EL (cell line): ENCODE data around the gene TRAK2.
"Not testable (repeated sequence)": the region's sequence is repeated elsewhere in the genome, so short reads cannot be mapped to it uniquely, and the experiment has no call there.

Source experiments
- DNase-seq: peaks from one replicate; pipeline ENCODE4 v3.0.0-alpha.2; 2016

Gene TRAK2, protein sequence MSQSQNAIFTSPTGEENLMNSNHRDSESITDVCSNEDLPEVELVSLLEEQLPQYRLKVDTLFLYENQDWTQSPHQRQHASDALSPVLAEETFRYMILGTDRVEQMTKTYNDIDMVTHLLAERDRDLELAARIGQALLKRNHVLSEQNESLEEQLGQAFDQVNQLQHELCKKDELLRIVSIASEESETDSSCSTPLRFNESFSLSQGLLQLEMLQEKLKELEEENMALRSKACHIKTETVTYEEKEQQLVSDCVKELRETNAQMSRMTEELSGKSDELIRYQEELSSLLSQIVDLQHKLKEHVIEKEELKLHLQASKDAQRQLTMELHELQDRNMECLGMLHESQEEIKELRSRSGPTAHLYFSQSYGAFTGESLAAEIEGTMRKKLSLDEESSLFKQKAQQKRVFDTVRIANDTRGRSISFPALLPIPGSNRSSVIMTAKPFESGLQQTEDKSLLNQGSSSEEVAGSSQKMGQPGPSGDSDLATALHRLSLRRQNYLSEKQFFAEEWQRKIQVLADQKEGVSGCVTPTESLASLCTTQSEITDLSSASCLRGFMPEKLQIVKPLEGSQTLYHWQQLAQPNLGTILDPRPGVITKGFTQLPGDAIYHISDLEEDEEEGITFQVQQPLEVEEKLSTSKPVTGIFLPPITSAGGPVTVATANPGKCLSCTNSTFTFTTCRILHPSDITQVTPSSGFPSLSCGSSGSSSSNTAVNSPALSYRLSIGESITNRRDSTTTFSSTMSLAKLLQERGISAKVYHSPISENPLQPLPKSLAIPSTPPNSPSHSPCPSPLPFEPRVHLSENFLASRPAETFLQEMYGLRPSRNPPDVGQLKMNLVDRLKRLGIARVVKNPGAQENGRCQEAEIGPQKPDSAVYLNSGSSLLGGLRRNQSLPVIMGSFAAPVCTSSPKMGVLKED

GRCh38 chr2:201451292-201452057, at the start of gene TRAK2, which contains the start of gene STRADB:
Gene TRAK2 (minus strand): TSS chr2:201451458. CDS start chr2:201420507, 30,951 bp downstream.
Gene STRADB (plus strand): TSS chr2:201451740. CDS start chr2:201454841, 3,101 bp downstream.
- peak; percentile 94 for DNase-seq

DNA sequence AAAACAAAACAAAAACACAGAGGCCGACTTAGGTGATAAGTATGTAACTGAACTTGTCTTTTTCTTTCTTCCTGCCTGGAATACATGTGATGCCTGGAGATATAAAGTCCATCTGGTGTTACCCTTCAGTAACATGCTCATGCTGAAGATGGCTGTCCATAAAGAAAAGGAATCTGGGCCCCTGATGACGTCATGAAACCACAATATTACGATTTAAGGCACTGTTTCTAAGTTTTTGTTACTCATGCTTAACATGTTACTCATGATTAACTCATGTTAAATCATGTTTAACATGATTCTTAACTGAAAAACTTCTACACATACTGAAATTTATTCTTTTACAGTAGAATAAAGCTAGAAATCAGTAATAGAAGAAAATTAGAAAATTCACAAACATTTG, 49.3 kb upstream of the TRAK2 start:
- peak; percentile 69 for DNase-seq

GRCh38 chr2:201496785-201497184, 45.5 kb upstream of the TRAK2 start:
- DNase-seq = no peak

DNA sequence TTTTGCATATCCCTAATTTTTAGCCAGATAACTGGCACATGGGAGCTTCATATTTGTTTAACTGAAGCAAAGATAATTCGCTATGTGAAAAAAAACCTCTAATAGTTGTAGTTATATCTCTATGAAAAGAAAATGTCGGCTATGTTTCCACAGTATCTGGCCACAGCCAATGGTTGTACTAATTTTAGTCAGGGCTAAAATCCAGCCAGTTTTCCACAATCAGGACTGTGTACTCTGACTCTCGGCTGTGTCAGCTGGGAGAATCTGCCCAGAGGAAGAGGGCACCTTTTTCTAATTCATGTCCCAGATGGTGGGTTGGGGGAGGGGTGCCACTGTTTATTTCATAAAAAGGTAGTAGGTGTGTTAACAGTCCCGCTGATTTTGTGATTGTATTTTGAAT, 39.0 kb upstream of the TRAK2 start:
- DNase-seq = no peak

DNA sequence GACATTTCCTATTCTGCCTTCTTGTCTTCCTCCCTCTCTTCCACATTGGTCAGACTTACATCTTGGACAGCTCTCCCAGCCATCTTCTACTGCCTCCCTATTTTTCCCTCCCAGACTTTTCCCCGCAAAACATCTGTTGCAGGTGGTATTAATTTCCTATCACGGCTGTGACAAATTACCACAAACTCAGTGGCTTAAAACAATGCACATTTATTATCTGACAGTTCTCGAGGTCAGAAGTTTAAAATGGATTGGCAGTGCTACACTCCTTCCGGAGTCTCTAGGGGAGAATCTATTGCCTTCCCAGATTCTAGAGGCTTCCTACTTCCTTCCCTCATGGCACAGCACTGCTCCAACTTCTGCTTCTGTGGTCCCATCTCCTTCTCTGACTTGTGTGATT, 33.5 kb upstream of the TRAK2 start:
- DNase-seq = peak; percentile 2

DNA sequence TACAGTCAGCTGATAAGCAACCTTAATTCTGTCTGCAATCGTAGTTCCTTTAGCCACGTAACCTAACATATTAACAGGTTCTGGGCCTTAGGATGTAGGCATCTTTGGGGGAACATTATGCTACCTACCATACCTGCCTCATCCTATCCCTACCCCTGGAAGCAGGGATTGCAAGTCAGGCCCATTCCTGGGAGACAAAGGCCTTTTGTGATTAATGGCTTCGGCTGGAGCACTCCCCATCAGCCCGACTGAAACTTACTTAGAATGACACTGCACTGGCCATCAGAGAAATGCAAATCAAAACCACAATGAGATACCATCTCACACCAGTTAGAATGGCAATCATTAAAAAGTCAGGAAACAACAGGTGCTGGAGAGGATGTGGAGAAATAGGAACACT, 32.5 kb upstream of the TRAK2 start:
- not testable (repeated sequence) for DNase-seq

DNA sequence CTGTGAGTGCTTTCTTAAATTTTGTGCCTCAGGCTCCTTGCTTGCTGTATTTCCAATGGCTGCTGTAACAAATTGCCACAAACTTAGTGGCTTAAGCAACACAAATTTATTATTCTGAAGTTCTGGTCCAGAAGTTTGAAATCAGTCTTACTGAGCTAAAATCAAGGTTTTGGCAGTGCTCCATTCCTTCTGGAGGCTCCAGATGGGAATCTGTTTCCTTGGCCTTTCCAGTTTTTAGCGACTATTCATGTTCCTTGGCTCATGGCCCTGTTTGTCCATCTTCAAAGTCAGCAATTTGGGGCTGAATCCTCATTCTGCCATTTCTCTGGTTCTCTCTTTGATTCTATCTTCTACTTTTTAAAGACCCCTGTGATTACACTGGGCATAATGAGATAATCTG, 32.1 kb upstream of the TRAK2 start:
- no peak for DNase-seq

DNA sequence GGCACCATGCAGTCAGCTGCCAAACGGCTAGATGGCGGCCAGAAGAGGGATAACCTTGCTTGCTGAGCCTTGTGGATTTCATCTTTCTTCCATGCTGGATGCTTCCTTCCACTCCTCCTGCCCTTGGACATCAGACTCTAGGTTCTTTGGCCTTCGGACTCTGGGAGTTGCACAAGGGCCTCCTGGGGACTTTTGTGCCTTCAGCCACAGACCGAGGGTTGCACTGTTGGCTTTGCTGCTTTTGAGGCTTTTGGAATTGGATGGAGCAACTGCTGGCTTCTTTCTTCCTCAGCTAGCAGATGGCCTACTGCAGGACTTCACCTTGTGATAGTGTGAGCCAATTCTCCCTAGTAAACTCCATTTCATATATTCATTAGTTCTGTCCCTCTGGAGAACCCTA, 31.3 kb upstream of the TRAK2 start:
- no peak for DNase-seq

GRCh38 chr2:201472411-201472810, 21.2 kb upstream of the TRAK2 start:
- peak; percentile 45 for DNase-seq

DNA sequence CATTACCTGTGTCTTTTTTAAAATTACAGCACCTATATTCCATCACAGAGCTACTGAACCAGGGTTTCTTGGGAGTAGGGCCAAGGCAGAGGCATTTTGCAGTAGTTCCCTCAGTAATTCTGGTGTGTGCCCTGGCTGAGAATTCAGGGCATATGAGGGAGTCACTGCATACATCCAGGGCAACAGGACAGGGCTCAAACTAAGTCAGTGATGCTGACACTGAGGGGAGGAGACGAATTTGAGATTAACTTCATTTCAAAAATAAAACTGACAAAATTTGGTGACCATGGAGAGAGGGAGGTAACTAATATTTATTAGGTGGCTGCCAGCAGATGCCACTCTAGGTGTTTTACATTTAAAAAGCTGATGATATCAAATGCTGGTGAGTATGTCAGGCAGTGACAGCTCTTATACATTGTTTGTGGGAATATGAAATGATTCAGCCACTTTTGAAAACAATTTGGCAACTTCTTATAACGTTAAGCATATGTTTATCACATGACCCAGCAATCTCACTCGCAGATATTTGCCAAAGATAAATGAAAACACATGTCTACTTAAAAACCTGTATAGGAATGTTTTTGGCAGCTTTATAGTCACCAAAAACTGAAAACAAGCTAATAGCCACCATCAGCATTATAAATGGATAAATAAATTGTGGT, 20.6 kb upstream of the TRAK2 start:
- DNase-seq = peak; percentile 70

GRCh38 chr2:201470821-201471731, 19.8 kb upstream of the TRAK2 start:
- DNase-seq = peak; percentile 60

- DNase-seq = peak; percentile 27
Observed at GRCh38 chr2:201467666-201468065, 16.4 kb upstream of the TRAK2 start.

DNA sequence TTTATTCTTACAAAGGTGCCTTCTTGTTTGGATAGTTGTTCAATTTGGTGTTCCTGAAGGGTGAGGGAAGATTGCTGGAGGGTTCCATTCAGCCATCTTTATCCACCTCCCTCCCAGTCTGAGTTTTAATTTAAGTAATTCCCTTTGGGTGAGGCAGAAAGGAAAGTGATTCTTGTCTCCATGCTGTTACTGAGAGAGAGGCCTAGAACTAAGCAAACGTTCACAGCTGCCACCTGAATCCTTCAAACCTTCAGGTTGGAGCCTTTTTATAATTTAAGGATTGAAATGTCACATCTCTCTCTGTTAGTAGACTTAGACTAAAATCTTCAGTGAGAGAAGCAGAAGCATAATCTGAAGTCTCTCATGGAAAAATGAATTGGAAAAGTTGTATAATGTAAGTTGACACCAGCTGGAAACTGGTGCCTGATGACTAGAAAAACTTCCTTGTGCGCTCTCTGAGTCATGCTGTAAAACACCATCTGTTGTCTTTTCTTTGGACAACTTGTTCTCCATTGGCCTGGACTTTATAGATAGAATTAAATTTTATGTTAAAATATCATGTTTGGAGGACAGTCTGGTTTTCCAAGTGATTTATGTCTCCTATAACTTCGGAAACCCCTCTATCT, 14.9 kb upstream of the TRAK2 start:
- peak; percentile 75 for DNase-seq

- peak; percentile 49 for DNase-seq
Observed at GRCh38 chr2:201465524-201465971, 14.3 kb upstream of the TRAK2 start.

- no peak for DNase-seq
Observed at GRCh38 chr2:201464547-201464946, 13.3 kb upstream of the TRAK2 start.

- DNase-seq = no peak
Observed at GRCh38 chr2:201460532-201460931, 9.3 kb upstream of the TRAK2 start.

GRCh38 chr2:201458381-201458780, 7.1 kb upstream of the TRAK2 start:
- DNase-seq = no peak

DNA sequence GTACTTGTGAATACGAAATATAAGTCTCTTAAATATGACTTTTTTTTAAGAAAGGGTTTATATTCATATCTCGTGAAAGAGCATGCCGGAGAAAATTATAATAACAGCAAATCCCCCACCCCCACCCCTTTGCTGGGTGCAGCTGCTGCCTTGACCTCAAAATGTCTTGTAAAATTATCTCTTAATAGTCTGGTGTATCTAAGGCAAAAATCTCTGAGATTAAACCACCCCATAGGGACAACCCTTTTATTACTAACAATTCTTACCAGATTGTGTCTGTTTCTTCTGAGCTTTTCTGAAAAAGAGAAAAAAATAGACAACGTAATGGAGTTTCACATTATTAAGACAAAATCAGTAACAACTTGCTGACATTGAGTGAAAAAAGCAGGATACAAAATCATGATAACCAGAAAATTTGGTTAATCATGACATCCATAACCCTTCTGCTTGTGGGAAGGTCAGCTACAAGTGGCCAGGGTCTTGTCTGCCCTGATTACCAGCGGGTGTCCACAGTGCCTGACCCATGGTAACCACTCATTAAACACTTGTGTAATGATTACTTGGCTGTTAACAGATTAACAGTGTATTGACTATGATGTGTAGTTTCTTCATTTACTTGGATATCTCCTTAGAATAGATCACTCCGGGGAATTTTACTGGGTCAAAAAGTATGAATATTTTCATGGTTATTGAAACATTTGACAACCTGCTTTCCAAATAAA, 1.8 kb upstream of the TRAK2 start:
- DNase-seq = no peak

- peak; percentile 36 for DNase-seq
Observed at GRCh38 chr2:201452058-201452921, 1.0 kb upstream of the TRAK2 start.
